OCI-M2 (cell line): Measurements from ENCODE around the gene EFCC1.

Experiments used
- DNase-seq: peaks from one replicate; lab custom pipeline; 2025; ENCODE audit not compliant: unreplicated experiment; lab: John Stamatoyannopoulos, UW

EFCC1 gene, protein sequence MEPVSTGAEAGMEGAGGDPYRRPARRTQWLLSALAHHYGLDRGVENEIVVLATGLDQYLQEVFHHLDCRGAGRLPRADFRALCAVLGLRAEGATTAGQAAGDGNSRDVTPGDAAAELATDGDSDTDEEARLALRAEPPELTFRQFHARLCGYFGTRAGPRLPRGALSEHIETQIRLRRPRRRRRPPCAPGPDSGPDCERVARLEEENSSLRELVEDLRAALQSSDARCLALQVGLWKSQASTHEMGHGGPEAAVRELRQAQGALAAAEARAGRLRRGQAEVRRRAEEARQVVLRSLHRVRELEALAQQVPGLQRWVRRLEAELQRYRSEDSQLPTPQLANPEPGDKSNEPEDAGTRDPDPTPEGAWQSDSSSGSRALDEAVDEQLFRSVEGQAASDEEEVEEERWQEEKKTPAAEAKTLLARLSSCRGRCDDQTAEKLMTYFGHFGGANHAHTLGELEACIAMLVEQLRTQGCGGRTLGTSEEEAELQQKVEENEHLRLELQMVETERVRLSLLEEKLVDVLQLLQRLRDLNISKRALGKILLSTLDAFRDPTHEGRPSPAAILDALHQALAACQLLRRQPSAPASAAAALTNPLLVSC

DNA sequence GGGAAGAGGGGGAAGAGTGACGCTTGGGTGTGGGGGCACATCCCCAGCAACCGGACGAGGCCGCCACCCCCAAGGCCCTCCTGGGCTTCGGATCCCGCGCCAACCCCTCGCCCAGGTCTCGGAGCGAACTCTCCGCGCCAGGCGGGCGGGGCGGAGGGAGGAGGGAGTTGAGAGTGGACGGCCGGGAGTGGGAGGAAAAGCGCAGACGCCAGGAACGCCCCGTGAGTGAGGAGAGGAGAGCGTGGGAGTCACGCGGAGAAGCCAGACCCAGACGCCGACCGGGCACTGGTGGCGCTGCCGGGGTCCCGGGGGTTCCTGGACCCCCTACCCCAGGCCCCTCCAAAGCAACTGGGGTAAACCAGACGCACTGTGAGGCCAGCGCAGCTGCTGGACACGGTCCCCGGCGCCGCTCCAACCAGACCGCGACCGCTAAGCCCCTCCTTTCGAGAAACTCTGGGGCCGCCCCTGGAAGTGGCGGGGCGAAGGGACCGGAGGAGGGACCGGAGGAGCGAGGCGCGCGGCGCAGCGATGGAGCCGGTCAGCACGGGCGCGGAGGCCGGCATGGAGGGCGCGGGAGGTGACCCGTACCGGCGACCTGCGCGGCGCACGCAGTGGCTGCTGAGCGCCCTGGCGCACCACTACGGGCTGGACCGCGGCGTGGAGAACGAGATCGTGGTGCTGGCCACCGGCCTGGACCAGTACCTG, at the start of gene EFCC1:
TSS of gene EFCC1 (plus strand) at position 204 of the 705 bp plus-strand sequence. CDS start at position 529, 325 bp downstream.
- DNase-seq, result no peak

DNA sequence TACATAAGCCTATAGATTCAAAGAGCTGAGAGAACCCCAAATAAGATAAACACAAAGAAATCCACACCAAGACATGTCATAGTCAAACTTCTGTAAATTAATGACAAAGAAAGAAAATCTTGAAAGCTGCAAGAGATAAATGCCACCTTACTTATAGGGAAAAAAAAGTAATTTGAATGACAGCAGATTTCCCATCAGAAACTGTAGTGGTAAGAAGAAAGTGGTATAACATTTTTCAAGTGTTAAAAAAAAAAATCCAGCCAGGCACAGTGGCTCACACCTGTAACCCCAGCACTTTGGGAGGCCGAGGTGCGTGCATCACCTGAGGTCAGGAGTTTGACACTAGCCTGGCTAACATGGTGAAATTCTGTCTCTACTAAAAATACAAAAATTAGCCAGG, 44.7 kb upstream of the EFCC1 start:
- DNase-seq, result no peak

GRCh38 chr3:128965280-128965679, 35.8 kb upstream of the EFCC1 start:
- DNase-seq, result no peak

- no peak for DNase-seq
These were observed 35.3 kb upstream of the EFCC1 start for GRCh38 chr3:128965818-128966217.

DNA sequence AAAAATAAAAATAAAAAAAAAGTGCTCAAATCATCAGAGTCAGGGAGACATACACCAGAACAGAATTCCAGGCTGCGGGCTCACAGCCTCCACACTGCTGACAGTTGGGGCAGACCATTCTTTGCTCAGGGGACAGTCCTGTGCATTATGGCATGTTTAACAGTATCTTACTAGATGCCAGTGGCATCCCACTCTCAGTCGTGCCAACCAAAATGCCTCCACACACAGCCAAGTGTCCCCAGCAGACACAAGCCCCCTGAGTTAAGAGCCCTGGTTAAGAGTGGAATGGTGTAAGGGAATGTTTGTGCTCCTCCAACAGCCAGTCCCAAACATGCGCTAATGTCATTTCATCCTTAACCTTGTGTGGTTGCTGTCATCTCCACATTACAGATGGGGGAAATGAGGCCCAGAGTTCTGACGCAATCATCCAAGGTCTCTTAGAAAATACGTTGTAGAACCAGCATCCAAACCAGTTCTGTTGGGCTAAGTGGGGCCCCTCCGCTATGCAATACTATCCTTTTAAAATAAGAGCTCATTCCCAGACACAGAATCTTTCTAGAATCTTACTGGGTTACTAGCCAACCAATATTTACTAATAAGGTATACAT, 33.3 kb upstream of the EFCC1 start:
- DNase-seq, result no peak

GRCh38 chr3:128969993-128970739, 30.9 kb upstream of the EFCC1 start:
- DNase-seq, result no peak

- no peak for DNase-seq
These were observed 30.4 kb upstream of the EFCC1 start for GRCh38 chr3:128970740-128971047.

DNA sequence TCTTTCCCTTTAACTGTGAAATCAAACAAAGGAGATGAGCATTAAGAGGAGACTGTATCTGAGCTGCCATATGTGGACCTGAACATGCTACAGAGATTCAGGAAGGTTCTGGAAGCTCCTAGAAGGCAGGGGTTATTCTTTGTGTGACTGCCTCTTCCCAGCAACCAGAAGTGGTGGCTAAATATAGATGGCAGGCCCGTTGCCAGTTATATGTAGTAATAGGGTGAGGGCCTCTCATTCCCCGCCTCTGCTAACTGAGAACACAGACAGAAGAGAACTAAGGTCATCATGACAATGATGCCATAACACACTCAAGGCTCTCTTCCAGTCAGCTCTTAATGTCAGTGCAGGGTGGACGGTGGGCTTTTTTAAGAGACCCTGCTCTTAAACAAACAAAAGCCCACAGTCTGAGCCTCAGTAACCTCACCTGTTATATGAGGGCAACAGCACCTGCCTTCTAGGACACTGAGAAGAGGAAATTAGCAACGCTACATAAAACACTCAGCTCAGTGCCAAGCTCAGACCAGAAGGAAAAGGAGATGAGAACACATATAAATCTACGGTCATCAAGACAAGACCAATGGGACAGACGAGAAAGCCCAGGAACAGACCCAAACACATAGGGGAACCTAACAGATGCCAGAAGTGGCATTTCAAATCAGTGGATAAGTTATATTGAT, 29.5 kb upstream of the EFCC1 start:
- DNase-seq, result no peak

DNA sequence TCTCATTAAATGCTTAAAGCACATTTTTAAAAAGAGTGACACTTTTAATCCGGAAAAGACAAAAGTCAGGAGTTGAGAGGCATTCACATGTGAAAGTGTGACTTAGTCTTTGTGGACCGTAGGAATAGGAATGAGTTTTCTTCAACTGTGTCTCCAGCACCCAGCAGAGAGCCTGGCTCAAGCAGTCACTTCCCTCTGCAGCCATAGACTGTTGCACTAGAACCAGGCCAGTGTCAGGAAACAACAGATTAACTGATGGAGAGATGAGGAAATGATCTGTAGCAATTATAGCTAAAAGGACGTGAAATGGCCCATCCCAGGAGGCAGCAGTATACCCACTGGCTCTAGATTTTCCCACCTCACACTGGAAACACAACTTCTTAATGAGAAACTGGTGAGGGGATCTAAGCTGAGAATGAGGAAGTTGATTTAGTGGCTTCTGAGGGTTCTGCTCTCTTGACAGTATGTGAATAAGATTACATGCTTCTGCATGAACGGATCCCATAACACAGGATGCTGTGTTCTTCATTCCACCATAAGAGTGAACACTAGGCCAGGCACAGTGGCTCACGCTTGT, 27.0 kb upstream of the EFCC1 start:
- DNase-seq, result no peak

DNA sequence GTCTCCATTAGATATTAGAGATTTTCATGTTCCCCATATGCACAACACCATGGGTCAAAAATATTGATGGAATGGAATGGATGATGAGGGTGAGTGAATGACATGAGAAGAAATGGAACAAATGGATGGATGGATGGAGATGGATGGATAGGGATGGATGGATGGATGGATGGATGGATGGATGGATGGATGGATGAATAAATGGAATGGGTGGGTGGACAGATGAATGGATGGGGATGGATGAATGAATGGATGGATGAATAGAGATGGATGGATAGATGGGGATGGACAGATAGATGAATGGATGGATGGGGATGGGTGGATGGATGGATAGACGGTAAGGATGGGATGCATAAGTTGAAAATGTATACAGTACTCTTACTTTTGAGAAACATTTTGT, 25.8 kb upstream of the EFCC1 start:
- DNase-seq, result no peak

GRCh38 chr3:128983293-128984069, 17.6 kb upstream of the EFCC1 start:
- DNase-seq, result no peak

- no peak for DNase-seq
These were observed 16.5 kb upstream of the EFCC1 start for GRCh38 chr3:128984596-128984995.

DNA sequence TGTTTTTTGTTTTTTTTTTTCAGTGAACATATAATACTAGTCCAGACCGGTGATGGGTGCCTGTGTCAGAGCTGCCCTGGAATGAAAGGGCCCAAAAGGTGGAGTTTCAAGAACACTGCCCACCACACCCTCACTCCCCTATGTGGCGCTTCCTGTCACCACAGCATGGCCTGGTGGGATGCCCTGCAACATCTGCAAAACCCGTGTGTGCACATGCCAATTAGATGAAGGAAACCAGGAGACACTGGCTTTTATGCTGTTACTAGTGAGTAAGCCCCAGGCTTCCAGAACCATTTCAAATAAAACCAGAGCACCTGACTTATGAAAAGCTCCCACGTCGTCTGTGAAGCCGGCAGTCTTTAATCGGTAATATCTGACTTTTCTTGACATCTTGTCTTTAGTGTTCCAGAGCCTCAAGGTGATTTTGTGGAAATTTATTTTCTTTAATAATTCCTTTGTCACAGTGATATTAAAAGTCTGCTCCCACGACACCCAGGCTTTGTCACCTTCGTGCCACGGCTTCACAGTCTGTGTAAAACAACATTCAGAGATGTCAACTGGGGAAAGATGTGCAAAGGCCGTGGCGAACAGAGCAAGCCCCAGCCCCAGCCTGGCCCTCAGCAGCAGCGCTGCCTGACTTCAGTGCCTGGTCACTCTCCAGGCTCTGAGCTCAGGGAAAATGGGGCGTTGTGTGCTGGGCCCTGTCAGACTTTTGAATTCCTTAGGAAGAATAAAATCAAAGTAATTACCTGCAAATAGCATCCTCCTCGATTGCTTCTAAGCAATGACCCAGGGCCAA, 13.6 kb upstream of the EFCC1 start:
- no peak for DNase-seq

DNA sequence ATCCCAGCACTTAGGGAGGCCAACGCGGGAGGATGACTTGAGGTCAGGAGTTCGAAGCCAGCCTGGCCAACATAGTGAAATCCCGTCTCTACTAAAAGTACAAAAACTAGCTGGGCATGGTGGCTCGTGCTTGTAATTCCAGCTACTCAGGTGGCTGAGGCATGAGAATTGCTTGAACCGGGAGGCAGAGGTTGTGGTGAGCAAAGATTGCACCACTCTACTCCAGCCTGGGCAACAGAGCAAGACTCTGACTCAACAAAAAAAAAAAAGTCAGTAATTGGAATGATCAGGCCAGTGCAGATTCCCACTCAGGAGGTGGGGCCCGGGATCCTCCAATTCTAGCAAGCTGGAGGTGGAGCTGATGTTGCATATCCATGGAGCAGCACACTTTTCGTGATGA, 12.8 kb upstream of the EFCC1 start:
- no peak for DNase-seq

DNA sequence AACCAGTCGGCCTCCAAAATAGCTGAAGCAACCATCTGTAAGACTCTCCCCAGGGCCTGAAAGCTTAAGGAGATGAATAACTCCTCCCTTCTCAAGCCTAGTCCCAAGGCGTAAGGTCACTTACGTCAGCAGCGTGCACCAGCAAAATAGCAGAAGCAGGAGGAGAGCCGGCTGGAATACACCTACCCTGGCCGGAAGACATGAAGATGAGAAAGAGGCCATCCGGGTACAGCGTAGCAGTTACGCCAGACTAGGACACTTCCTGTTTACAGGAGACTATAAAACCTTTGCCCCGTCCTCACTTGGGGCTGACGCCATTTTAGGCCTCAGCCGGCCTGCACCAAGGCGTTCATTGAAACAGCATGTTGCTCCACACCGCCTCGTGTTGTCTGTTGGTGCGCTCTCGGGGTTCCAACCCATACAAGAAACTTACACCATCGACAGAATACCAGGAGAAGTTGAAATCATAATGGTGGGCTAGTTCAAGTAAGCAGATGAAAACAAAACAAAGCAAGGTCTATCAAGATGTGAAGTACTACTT, 9.7 kb upstream of the EFCC1 start:
- DNase-seq, result no peak

- DNase-seq, result no peak
These were observed 8.1 kb upstream of the EFCC1 start for GRCh38 chr3:128992926-128993460.

- DNase-seq, result no peak
These were observed 7.5 kb upstream of the EFCC1 start, which contains the start of gene CFAP92 for GRCh38 chr3:128993461-128994172. Gene CFAP92 (minus strand): TSS chr3:128994076. CDS start chr3:128993304, 772 bp downstream.
